Erythroblast (primary cell): ENCODE measurements around the gene ABR.

Experiments used
- GATA1 ChIP-seq: IDR thresholded peaks from 2 replicates; pipeline ENCODE4 v1.6.1; 2011; ENCODE audit warnings: low read depth, mild to moderate bottlenecking, control low read depth, low read length, moderate library complexity
- POLR2A ChIP-seq: IDR thresholded peaks from 2 replicates; pipeline ENCODE4 v1.6.1; 2011; ENCODE audit warnings: mild to moderate bottlenecking, low read length

GRCh38 chr17:1047879-1048470 is 131.8 kb downstream of the ABR start:
- TF ChIP-seq POLR2A = no peak
- no peak for TF ChIP-seq GATA1
